Uterine smooth muscle cell (primary cell): Measurements from ENCODE around the gene LDB2. TPM values are rescaled to one million over a fixed set of nuclear protein-coding genes. Genes with fewer than 3 reads are reported as not detected.

Experiments
- total RNA-seq: library from RNA; depleted of rRNA; stranded (reverse); fragments of >200 nt; gene quantifications from 2 replicates; pipeline ENCODE4 v1.2.3, GENCODE V29; 2014

LDB2 gene
- 30.6 and 38.7 TPM in 2 replicates for total RNA-seq

DNA sequence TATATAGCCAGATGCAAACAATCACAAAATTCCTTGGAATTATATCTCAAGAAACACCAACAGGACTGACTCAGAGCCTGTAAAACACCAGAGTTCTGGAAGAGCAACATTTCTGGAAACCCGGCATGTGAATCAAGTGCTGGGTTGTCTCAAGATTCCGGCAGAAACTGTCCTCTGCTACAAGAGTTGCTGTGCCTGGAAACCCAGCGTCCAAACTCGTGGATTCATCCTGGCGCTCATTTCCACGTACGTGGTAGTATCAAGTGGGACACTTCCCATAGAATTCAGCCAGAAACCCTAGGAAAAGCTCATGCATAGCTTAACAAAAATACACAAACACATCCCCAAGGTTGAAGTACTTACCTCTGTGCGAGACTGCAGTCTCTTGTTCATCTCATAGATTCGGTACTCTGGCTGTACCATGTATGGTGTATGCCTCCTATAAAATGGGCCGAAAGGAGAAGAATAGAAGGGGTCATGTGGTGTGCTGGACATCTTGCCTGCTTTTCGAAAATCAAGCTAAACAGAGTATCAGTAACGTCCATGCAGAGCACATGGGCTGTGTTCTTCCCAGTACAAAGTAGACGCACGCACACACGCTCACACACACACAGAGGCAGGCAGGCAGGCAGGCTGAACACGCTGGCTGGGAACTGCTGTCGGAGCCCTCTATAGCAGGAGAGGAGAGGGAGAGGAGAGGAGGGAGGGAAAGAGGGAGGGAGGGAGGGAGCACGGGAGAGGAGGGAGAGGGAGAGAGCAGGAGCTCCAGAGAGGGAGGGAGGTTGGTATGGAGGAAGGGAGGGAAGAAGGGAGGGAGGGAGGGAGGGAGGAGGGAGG, at the start of gene LDB2:
LDB2 (minus strand) TSS at position 655 of the 837 bp plus-strand sequence.

